Keratinocyte (primary cell): ENCODE measurements around the gene PGPEP1.
"Not testable (repeated sequence)": the region's sequence is repeated elsewhere in the genome, so short reads cannot be mapped to it uniquely, and the experiment has no call there.

Experiments used
- CTCF ChIP-seq, 3 experiments: IDR thresholded peaks in 1 of 3; conservative IDR thresholded peaks in 1 of 3; optimal IDR thresholded peaks in 1 of 3; 2 replicates in 2 of 3; 3 replicates in 1 of 3; pipeline versions ENCODE3 to v1.5.1; 2011; ENCODE audit warnings: low read length in 3 of 3, mild to moderate bottlenecking in 3 of 3, moderate library complexity in 2 of 3, control low read depth in 1 of 3, inconsistent platforms in 1 of 3; ENCODE audit not compliant: insufficient read depth in 2 of 3; ENCODE audit errors: extremely low read depth in 1 of 3
- EZH2 ChIP-seq: IDR thresholded peaks from one replicate; pipeline ENCODE4 v1.6.1; 2012; ENCODE audit warnings: inconsistent platforms, mild to moderate bottlenecking, low read length, moderate library complexity

- TF ChIP-seq CTCF (optimal IDR thresholded peaks at IDR 0.05 in 1 of 3, IDR thresholded peaks at IDR 0.05 in 1 of 3, conservative IDR thresholded peaks at IDR 0.05 in 1 of 3; ENCODE audit: extremely low read depth in 1 of 3, insufficient read depth in 2 of 3, low read length in 3 of 3); EZH2: not testable (repeated sequence)
Measured at GRCh38 chr19:18383622-18384021, 43.2 kb downstream of the PGPEP1 start.
